ENCODE data around the gene TRIM54.

TRIM54 gene

DNA sequence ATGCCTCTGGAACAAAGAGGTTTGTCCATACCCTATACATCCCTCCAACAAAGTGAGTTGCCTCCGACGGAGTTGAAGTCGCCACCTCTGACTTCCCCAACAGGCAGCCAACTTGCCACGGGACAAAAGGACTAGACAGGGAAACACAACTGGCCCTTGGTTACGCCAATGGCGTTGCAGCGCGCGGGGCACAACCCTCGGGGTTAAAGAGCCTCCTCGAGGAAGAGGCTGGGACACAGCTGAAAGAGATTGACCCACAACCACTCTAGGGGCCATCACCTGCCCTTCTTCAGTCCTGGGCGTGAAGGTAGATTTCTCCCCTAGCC is 73.8 kb downstream of the TRIM54 start:
- DNase-seq (ENCODE audit: low spot score) = peak; percentile 44

DNA sequence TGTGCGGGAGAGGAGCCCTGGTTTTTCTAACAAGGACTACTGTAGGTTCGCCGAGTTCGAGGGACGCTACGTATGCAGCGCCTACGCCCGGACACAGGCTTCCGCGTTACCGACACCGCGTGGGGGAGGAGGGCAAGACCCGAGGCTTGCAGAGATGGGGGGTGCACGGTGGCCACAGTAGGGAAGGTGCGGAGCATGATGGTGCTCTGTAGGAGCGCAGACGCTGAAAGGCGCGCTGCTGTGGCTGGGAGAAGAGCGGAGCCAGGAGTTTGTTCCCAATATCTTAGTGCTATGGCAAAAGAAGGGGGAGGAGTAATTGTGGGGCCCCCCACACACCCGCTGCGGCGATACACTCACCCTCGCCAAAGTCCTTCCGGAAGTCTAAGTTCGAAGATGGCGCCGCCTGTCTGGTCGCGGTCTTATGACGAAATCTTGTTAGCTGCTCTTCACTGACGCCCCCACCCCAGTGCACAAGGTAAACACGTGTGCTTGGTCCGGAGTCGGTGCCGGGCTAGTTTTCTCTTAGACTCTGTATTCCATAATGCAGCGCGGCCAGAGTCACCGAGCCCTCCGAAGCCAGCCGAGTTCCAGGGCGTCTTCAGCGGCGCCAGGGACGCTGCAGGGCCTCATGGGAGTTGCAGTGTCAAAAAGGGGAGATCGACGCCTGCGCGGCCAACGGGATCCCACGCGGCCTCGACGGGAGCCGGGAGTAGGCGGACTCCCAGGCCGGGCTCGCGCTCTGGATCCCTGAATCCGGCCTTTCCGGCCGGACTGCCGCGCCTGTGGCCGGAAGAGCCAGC is 74.4 kb downstream of the TRIM54 start, which contains the start of gene GTF3C2:
Gene GTF3C2 (minus strand): TSS at position 383 of the 800 bp plus-strand sequence. CDS start 13,210 bp downstream, outside the sequence.
- DNase-seq (ENCODE audit: low spot score) = peak; percentile 98
